ENCODE results near the gene PHF11. TPM values are rescaled to one million over a fixed set of nuclear protein-coding genes. Genes with fewer than 3 reads are reported as not detected.
A peak's percentile ranks its signal among the peaks of the same experiment; 100 is the strongest.

The PHF11 gene
- 100 to 1,000 TPM in 1 of 2 donors, 10 to 100 TPM in 1; 98.9 to 145 TPM for total RNA-seq

DNA sequence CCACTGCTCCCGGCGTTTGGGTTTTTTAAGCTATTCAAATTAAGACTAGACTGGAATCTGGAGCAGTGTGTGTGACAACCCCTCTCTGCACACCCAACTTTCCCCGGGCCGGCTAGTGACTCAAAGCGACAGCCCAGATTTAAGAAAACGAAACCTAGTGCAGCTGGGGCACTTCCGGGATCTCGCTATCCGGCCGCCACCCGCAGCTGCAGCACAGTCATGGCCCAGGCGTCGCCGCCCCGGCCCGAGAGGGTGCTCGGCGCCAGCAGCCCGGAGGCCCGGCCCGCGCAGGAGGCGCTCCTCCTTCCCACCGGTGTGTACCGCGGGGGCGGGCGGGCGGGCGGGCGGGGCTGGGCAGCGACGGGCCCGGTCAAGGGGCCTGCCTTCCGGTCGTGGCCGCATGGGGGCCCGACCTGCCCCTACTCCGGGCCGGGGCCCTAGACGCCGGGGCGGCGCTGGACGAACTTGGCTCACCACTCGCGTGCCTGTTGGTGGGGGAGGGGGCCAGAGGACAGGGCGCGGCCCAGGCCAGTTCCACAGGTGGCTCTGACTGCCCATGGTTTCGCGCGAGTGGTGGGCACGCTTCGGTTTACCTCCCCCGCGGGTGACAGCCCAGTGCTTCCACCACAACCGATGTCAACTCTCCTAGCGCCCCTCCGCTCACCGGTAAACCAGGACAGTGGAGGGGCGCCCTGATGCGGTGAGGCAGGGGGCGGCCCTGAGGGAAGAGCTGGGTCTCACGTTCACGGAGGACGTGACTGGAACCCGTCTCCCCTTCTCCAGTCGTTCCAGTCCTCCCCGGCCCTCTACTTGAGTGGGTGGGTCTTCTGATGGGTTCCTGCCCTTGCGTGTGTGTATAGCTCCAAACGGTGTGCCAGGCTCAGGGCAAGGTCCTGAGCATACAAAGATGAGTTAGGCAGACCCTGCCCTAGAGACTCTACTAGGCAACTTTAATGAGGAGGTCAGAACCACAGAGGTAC lies at the start of gene PHF11:
TSS of gene PHF11 (plus strand) at position 171 of the 980 bp plus-strand sequence. CDS start at position 220, 49 bp downstream.
- peak within 1 kb of the TSS; percentile 94 to 96 for H3K4me3 Mint-ChIP-seq
- peak; percentile 92 to 93 for DNase-seq
- H3K9me3 Mint-ChIP-seq, result peaks cover 0 to 5% of the 10 kb centered on the region in 2 donors
- H3K27me3 Mint-ChIP-seq (ENCODE audit: low read depth), result no peaks in the 10 kb centered on the region
- peak; percentile 81 to 88 for ATAC-seq (replicated peaks in 1 of 2)
- H3K36me3 Mint-ChIP-seq (ENCODE audit: insufficient read depth in 2 of 2), result peaks cover 23 to 29% of the 10 kb centered on the region in 2 donors
- peak within 1 kb of the TSS; percentile 99 for H3K27ac Mint-ChIP-seq
- H3K4me1 Mint-ChIP-seq (ENCODE audit: low read depth), result peaks cover 58% of the 10 kb centered on the region

- Mint-ChIP-seq H3K27me3 (ENCODE audit: low read depth) (no peaks in the 10 kb centered on the region), H3K36me3 (ENCODE audit: insufficient read depth in 2 of 2) (peaks cover 4 to 16% of the 10 kb centered on the region in 2 donors), H3K9me3 (peaks cover 0 to 2% of the 10 kb centered on the region in 2 donors), H3K4me3 (peak overlapping the region; percentile 60 to 91), H3K27ac (peak overlapping the region; percentile 66), H3K4me1 (ENCODE audit: low read depth) (peaks cover 71% of the 10 kb centered on the region)
- no peak for DNase-seq
- ATAC-seq (replicated peaks in 1 of 2), result no peak
Observed at GRCh38 chr13:49446473-49446872, 49.3 kb upstream of the PHF11 start.

DNA sequence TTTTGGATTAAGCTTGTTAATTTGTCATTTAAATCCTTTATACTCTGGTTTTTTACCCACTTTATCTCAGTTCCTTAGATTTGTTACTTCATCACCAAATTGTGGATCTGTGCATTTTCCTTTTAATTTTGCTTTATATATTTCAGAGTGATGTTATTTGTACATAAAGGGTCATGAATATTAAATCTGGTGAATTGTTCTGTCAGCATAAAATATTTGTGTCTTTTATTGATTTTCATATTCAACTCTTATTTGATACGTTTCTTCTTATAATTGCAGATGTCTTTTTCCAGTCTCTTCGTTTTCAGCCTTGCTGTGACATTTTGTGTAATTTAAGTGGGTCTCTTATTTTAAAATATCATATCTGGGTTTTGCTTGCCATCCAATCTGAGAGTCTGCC lies 47.0 kb upstream of the PHF11 start:
- Mint-ChIP-seq H3K27ac (peak overlapping the region; percentile 66), H3K4me1 (ENCODE audit: low read depth) (peaks cover 53% of the 10 kb centered on the region), H3K36me3 (ENCODE audit: insufficient read depth in 2 of 2) (peaks cover 7 to 17% of the 10 kb centered on the region in 2 donors), H3K27me3 (ENCODE audit: low read depth) (no peaks in the 10 kb centered on the region), H3K9me3 (peaks cover 0 to under 1% of the 10 kb centered on the region in 2 donors), H3K4me3 (peak overlapping the region in 1 of 2 donors; percentile 58)
- DNase-seq (no peak), ATAC-seq (replicated peaks in 1 of 2) (no peak)

DNA sequence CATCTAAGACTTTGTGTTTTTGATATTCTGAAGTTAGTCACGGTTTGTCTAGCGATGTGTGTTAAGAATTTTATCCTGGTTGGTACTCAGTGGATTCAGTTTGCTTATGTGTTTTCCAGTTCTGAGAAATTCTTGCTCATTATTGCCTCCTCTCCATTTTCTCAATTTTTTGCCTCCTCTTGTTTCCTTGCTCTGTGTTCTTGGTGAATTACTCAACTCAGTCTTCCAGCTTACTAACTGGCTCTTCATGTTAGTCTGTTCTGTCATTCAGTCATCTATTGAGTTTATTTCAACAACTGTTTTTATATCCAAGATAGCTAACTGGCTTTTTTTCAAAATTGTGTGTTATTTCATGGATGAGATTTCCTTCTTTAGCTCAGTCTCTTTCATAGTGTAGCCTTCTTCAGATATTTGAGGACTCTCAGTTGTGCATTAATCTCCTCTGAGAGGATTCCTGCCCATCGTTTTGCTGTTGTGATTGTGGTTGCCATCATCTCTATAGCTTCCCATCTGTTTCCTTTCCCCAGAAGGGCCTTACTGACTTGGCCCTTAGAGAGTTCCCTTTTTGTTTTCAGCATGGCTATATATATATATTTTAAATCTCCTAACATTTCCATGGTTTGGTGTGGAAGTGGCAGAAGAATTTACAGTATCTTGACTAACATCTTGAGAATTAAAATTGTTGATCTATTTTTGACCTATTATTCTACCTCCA lies 45.5 kb upstream of the PHF11 start:
- Mint-ChIP-seq H3K27ac (peak overlapping the region; percentile 66), H3K4me3 (peak overlapping the region; percentile 48 to 58), H3K4me1 (ENCODE audit: low read depth) (peaks cover 67% of the 10 kb centered on the region), H3K36me3 (ENCODE audit: insufficient read depth in 2 of 2) (peaks cover 6 to 18% of the 10 kb centered on the region in 2 donors), H3K27me3 (ENCODE audit: low read depth) (no peaks in the 10 kb centered on the region), H3K9me3 (no peaks in the 10 kb centered on the region)
- ATAC-seq (replicated peaks in 1 of 2) (peak; percentile 24 to 69), DNase-seq (no peak)

DNA sequence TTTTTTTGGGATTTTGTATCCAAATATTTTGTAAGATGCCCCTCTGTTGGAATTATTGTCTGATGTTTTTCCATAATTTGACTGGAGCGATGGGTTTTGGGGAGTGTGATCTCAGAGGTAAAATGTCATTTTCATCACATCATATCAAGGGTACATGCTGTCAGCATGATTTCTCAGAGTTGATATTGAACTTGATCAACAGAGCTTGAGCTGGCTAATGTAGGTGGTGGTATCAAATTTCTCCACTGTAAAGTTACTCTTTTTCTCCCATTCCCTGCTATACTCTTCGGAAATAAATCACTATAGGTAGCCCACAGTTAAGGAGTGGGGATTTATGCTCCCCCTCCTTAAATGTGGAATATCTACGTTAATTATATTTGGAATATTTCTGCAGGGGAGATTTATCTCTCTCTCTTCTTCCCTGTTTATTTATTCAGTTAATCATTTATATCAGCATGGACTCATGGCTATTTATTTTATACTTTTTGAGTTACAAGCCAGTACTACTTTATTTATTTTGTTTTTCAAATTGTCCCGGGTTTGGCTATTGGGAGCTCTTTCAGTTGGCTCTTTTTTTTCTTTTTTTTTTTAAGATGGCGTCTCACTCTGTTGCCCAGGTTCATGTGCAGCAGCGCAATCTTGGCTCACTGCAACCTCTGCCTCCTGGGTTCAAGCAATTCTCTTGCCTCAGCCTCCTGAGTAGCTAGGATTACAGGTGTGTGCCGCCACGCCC lies 42.9 kb upstream of the PHF11 start:
- Mint-ChIP-seq H3K27me3 (ENCODE audit: low read depth) (no peaks in the 10 kb centered on the region), H3K4me3 (no peak overlapping the region), H3K36me3 (ENCODE audit: insufficient read depth in 2 of 2) (peaks cover 6 to 18% of the 10 kb centered on the region in 2 donors), H3K9me3 (no peaks in the 10 kb centered on the region), H3K27ac (no peak overlapping the region), H3K4me1 (ENCODE audit: low read depth) (peaks cover 47% of the 10 kb centered on the region)
- no peak for DNase-seq
- ATAC-seq (replicated peaks in 1 of 2), result no peak

GRCh38 chr13:49453465-49453864 lies 42.3 kb upstream of the PHF11 start:
- peaks cover 6 to 18% of the 10 kb centered on the region in 2 donors for H3K36me3 Mint-ChIP-seq (ENCODE audit: insufficient read depth in 2 of 2)
- ATAC-seq (replicated peaks in 1 of 2) (no peak), DNase-seq (no peak)
- no peak overlapping the region for H3K4me3 Mint-ChIP-seq
- H3K27me3 Mint-ChIP-seq (ENCODE audit: low read depth), result no peaks in the 10 kb centered on the region
- H3K27ac Mint-ChIP-seq, result no peak overlapping the region
- H3K4me1 Mint-ChIP-seq (ENCODE audit: low read depth), result peaks cover 41% of the 10 kb centered on the region
- no peaks in the 10 kb centered on the region for H3K9me3 Mint-ChIP-seq

GRCh38 chr13:49454388-49455006 lies 41.3 kb upstream of the PHF11 start:
- Mint-ChIP-seq H3K36me3 (ENCODE audit: insufficient read depth in 2 of 2) (peaks cover 6 to 13% of the 10 kb centered on the region in 2 donors), H3K4me1 (ENCODE audit: low read depth) (peaks cover 31% of the 10 kb centered on the region), H3K4me3 (peak overlapping the region; percentile 20 to 90), H3K9me3 (no peaks in the 10 kb centered on the region), H3K27ac (peak overlapping the region; percentile 94), H3K27me3 (ENCODE audit: low read depth) (no peaks in the 10 kb centered on the region)
- peak; percentile 90 to 93 for ATAC-seq (replicated peaks in 1 of 2)
- no peak for DNase-seq

GRCh38 chr13:49455007-49455398 lies 40.8 kb upstream of the PHF11 start:
- no peak overlapping the region for H3K4me3 Mint-ChIP-seq
- H3K27ac Mint-ChIP-seq, result no peak overlapping the region
- peaks cover 26% of the 10 kb centered on the region for H3K4me1 Mint-ChIP-seq (ENCODE audit: low read depth)
- no peaks in the 10 kb centered on the region for H3K27me3 Mint-ChIP-seq (ENCODE audit: low read depth)
- ATAC-seq (replicated peaks in 1 of 2) (no peak), DNase-seq (no peak)
- peaks cover 6 to 8% of the 10 kb centered on the region in 2 donors for H3K36me3 Mint-ChIP-seq (ENCODE audit: insufficient read depth in 2 of 2)
- H3K9me3 Mint-ChIP-seq, result no peaks in the 10 kb centered on the region

- Mint-ChIP-seq H3K27ac (peak overlapping the region; percentile 60), H3K27me3 (ENCODE audit: low read depth) (no peaks in the 10 kb centered on the region), H3K4me1 (ENCODE audit: low read depth) (peaks cover 20% of the 10 kb centered on the region), H3K4me3 (no peak overlapping the region), H3K9me3 (no peaks in the 10 kb centered on the region), H3K36me3 (ENCODE audit: insufficient read depth in 2 of 2) (peaks cover 4 to 9% of the 10 kb centered on the region in 2 donors)
- DNase-seq (no peak), ATAC-seq (replicated peaks in 1 of 2) (no peak)
Observed at GRCh38 chr13:49456156-49456555, 39.6 kb upstream of the PHF11 start.

- H3K36me3 Mint-ChIP-seq (ENCODE audit: insufficient read depth in 2 of 2), result peaks cover 7 to 12% of the 10 kb centered on the region in 2 donors
- DNase-seq (no peak), ATAC-seq (replicated peaks in 1 of 2) (no peak)
- H3K4me1 Mint-ChIP-seq (ENCODE audit: low read depth), result peaks cover 20% of the 10 kb centered on the region
- H3K9me3 Mint-ChIP-seq, result no peaks in the 10 kb centered on the region
- no peak overlapping the region for H3K4me3 Mint-ChIP-seq
- no peaks in the 10 kb centered on the region for H3K27me3 Mint-ChIP-seq (ENCODE audit: low read depth)
- no peak overlapping the region for H3K27ac Mint-ChIP-seq
Observed at GRCh38 chr13:49457221-49457620, 38.5 kb upstream of the PHF11 start.

GRCh38 chr13:49459580-49459979 lies 36.2 kb upstream of the PHF11 start:
- no peak overlapping the region for H3K4me3 Mint-ChIP-seq
- ATAC-seq (replicated peaks in 1 of 2) (no peak), DNase-seq (no peak)
- H3K9me3 Mint-ChIP-seq, result peaks cover 0 to 1% of the 10 kb centered on the region in 2 donors
- H3K4me1 Mint-ChIP-seq (ENCODE audit: low read depth), result peaks cover 10% of the 10 kb centered on the region
- H3K27me3 Mint-ChIP-seq (ENCODE audit: low read depth), result no peaks in the 10 kb centered on the region
- peaks cover 13 to 24% of the 10 kb centered on the region in 2 donors for H3K36me3 Mint-ChIP-seq (ENCODE audit: insufficient read depth in 2 of 2)
- H3K27ac Mint-ChIP-seq, result no peak overlapping the region

DNA sequence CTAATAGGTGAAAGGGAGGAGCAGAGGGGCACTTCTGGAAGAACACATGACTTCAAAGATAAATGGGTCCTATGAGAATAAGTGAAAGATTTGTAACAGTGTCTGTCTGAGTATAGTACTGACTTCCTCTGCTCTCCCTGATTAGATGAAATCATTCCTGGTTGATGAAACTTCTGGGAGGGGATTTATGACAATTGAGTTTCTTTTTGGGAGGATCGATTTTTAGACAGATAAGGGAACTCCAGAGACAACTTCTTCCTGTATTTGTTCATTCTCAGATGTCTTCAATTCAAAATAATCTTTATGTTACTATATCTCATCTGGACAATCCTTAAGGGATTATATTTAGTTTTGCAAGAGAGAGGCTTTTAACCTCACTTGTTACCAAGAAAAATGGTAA lies 31.7 kb upstream of the PHF11 start:
- peaks cover 0 to 1% of the 10 kb centered on the region in 2 donors for H3K9me3 Mint-ChIP-seq
- H3K27ac Mint-ChIP-seq, result no peak overlapping the region
- no peaks in the 10 kb centered on the region for H3K4me1 Mint-ChIP-seq (ENCODE audit: low read depth)
- no peak for ATAC-seq (replicated peaks in 1 of 2)
- no peaks in the 10 kb centered on the region for H3K27me3 Mint-ChIP-seq (ENCODE audit: low read depth)
- no peak overlapping the region for H3K4me3 Mint-ChIP-seq
- peaks cover 13 to 31% of the 10 kb centered on the region in 2 donors for H3K36me3 Mint-ChIP-seq (ENCODE audit: insufficient read depth in 2 of 2)
- DNase-seq, result no peak

Data from activated T-cell treated with anti-CD3 and anti-CD28 coated beads, Interleukin-2, amount 50 U/mL, for 72 hours (primary cell).